ENCODE data around the gene CCDC66.

Gene CCDC66

GRCh38 chr3:56622381-56622780 is 65.4 kb downstream of the CCDC66 start:
- DNase-seq (ENCODE audit: low read depth) = no peak

GRCh38 chr3:56624725-56625124 is 67.8 kb downstream of the CCDC66 start:
- DNase-seq (ENCODE audit: low read depth) = no peak

- DNase-seq (ENCODE audit: low read depth) = no peak
Observed at GRCh38 chr3:56629047-56629446, 72.1 kb downstream of the CCDC66 start.

GRCh38 chr3:56629451-56629850 is 72.5 kb downstream of the CCDC66 start:
- DNase-seq (ENCODE audit: low read depth) = no peak

- no peak for DNase-seq (ENCODE audit: low read depth)
Observed at GRCh38 chr3:56630966-56631365, 74.0 kb downstream of the CCDC66 start.

GRCh38 chr3:56633181-56633580 is 76.2 kb downstream of the CCDC66 start:
- no peak for DNase-seq (ENCODE audit: low read depth)

- DNase-seq (ENCODE audit: low read depth) = no peak
Observed at GRCh38 chr3:56633602-56634535, 76.9 kb downstream of the CCDC66 start.

- no peak for DNase-seq (ENCODE audit: low read depth)
Observed at GRCh38 chr3:56645407-56645806, 88.4 kb downstream of the CCDC66 start.

- DNase-seq (ENCODE audit: low read depth) = no peak
Observed at GRCh38 chr3:56654460-56654859, 97.5 kb downstream of the CCDC66 start.

GRCh38 chr3:56655709-56656108 is 98.7 kb downstream of the CCDC66 start:
- no peak for DNase-seq (ENCODE audit: low read depth)

GRCh38 chr3:56664823-56665222 is 107.8 kb downstream of the CCDC66 start:
- DNase-seq (ENCODE audit: low read depth) = no peak

GRCh38 chr3:56667973-56668579 is 111.1 kb downstream of the CCDC66 start:
- DNase-seq (ENCODE audit: low read depth) = no peak
